Panc1 (cell line): Measurements from ENCODE around the gene KRTAP5-1. TPM values are rescaled to one million over a fixed set of nuclear protein-coding genes. Genes with fewer than 3 reads are reported as not detected.

Experiments
- ATAC-seq: fragments of 200-7000 bp; cut with Tn5 transposase; 2 replicates; pipeline ENCODE4 v1.9.1; 2020; ENCODE audit warnings: mild to moderate bottlenecking, moderate library complexity
- BruUV-seq: library from RNA; stranded (reverse); fragments of 400-500 nt; replicated peaks from 2 replicates; lab custom pipeline; 2021; lab: Mats Ljungman, UMichigan
- CTCF ChIA-PET: fragments of 300-600 bp; sonication (Branson Sonifier 250); formaldehyde crosslinking; loops from one replicate; lab custom pipeline; 2022; ENCODE audit warnings: antibody characterized with exemption; lab: Charles Lee
- POLR2A ChIA-PET: fragments of 300-600 bp; sonication (Branson Sonifier 250); formaldehyde crosslinking; loops from one replicate; lab custom pipeline; 2022; ENCODE audit warnings: antibody characterized with exemption; lab: Charles Lee
- DNase-seq: peaks from one replicate; pipeline ENCODE4 v3.0.0-alpha.2; 2010; ENCODE audit warnings: low read depth, low spot score
- H3K27ac ChIP-seq: 2 replicates; pipeline ENCODE4 v1.5.1; 2011; ENCODE audit warnings: mild to moderate bottlenecking, low read length, inconsistent platforms
- H3K27me3 ChIP-seq: fragments of 200-500 bp; sonication (Bioruptor generic); 2 replicates; pipeline ENCODE4 v1.6.0; 2014; ENCODE audit warnings: low read length, inconsistent platforms; ENCODE audit not compliant: control insufficient read depth, insufficient read depth
- H3K36me3 ChIP-seq: fragments of 200-500 bp; sonication (Bioruptor generic); 2 replicates; pipeline ENCODE4 v1.5.1; 2014; ENCODE audit warnings: inconsistent platforms, mild to moderate bottlenecking, low read length, moderate library complexity; ENCODE audit not compliant: control insufficient read depth, insufficient read depth
- H3K4me1 ChIP-seq: 2 replicates; pipeline ENCODE4 v1.5.1; 2011; ENCODE audit warnings: inconsistent platforms, mild to moderate bottlenecking, low read length, moderate library complexity; ENCODE audit not compliant: control insufficient read depth, insufficient read depth
- H3K4me3 ChIP-seq, 2 experiments: 2 replicates each; pipeline ENCODE4 v1.5.1; 2011 to 2012; ENCODE audit warnings: low read depth in 2 of 2, low read length in 2 of 2, mild to moderate bottlenecking in 2 of 2, inconsistent platforms in 1 of 2, moderate library complexity in 1 of 2
- H3K9me3 ChIP-seq: fragments of 200-500 bp; sonication (Bioruptor generic); 2 replicates; pipeline ENCODE4 v1.5.1; 2014; ENCODE audit warnings: low read depth, mild to moderate bottlenecking, inconsistent platforms, low read length, moderate library complexity; ENCODE audit not compliant: control insufficient read depth, insufficient read depth
- CTCF ChIP-seq: fragments of 450-650 bp; IDR thresholded peaks from 2 replicates; pipeline ENCODE4 v1.5.1; 2017; ENCODE audit warnings: mild to moderate bottlenecking
- POLR2AphosphoS5 ChIP-seq: IDR thresholded peaks from 2 replicates; pipeline ENCODE4 v1.6.1; 2012; ENCODE audit warnings: mild to moderate bottlenecking, low read depth, low read length, moderate library complexity
- REST ChIP-seq, 2 experiments: IDR thresholded peaks; 2 replicates each; pipeline ENCODE4 v1.6.1; 2011 to 2012; ENCODE audit warnings: low read depth in 2 of 2, control low read depth in 1 of 2, low read length in 1 of 2, mild to moderate bottlenecking in 1 of 2, moderate library complexity in 1 of 2; ENCODE audit not compliant: insufficient read depth in 1 of 2
- SIN3A ChIP-seq: IDR thresholded peaks from 2 replicates; pipeline ENCODE4 v1.6.1; 2012; ENCODE audit warnings: low read depth, mild to moderate bottlenecking, low read length, moderate library complexity, borderline replicate concordance; ENCODE audit not compliant: insufficient read depth
- TCF7L2 ChIP-seq: IDR thresholded peaks from 2 replicates; pipeline ENCODE4 v1.6.1; 2011; ENCODE audit warnings: mild to moderate bottlenecking, low read depth, low read length, inconsistent platforms
- in situ Hi-C: cut with HindIII; loops from 2 replicates; pipeline ENCODE4 v1.10.0; 2016; ENCODE audit warnings: low sequenced_read_pairs, low pct_unique_long_range_greater_than_20kb
- intact Hi-C: fragments of 100-400 bp; cut with micrococcal nuclease; formaldehyde crosslinking; loops from one replicate; pipeline ENCODE4 v1.10.0; 2022; ENCODE audit not compliant: unreplicated experiment
- total RNA-seq: library from RNA; stranded (reverse); gene quantifications from one replicate; pipeline ENCODE4 v1.2.1, GENCODE V29; 2021; ENCODE audit not compliant: unreplicated experiment

The KRTAP5-1 gene
- total RNA-seq, 1 experiment from 2014 or later: not detected

- no peak overlapping the region for H3K27ac ChIP-seq
- H3K4me3 ChIP-seq: no peak overlapping the region
- no peak for TF ChIP-seq SIN3A
- no peak for TF ChIP-seq CTCF
- no peak for TF ChIP-seq POLR2AphosphoS5
- TF ChIP-seq TCF7L2: no peak
- TF ChIP-seq REST (IDR thresholded peaks at IDR 0.05; ENCODE audit: insufficient read depth in 1 of 2, low read depth in 2 of 2, low read length in 1 of 2): no peak
- ChIA-PET CTCF (interaction anchor here (1.4 kb wide), 1 partner anchor 14 kb away, joined by 10 read pairs; no protein-coding TSS in a partner anchor), POLR2A (no interaction called here)
- no TSS peak for BruUV-seq
- peaks cover 17% of the 10 kb centered on the region for H3K4me1 ChIP-seq
- in situ Hi-C loops (no loop called here), intact Hi-C loops (no loop called here)
- H3K36me3 ChIP-seq: no peaks in the 10 kb centered on the region
- no peaks in the 10 kb centered on the region for H3K27me3 ChIP-seq
- DNase-seq (no peak), ATAC-seq (peak; percentile 25; the same call in 1 of the 2 replicates)
- no peaks in the 10 kb centered on the region for H3K9me3 ChIP-seq
Observed at GRCh38 chr11:1560649-1561251, 24.3 kb downstream of the KRTAP5-1 start.

- ChIA-PET POLR2A (no interaction called here), CTCF (interaction anchor here (0.6 to 1.4 kb wide), 2 partner anchors 12 to 14 kb away, joined by 3 to 10 read pairs; partner anchors contain the start of gene DUSP8)
- Histone ChIP-seq H3K27ac (no peak overlapping the region), H3K9me3 (no peaks in the 10 kb centered on the region), H3K27me3 (no peaks in the 10 kb centered on the region), H3K4me3 (no peak overlapping the region), H3K4me1 (peaks cover 17% of the 10 kb centered on the region), H3K36me3 (no peaks in the 10 kb centered on the region)
- DNase-seq (no peak), ATAC-seq (no peak)
- intact Hi-C loops: no loop called here
- TF ChIP-seq REST (IDR thresholded peaks at IDR 0.05; ENCODE audit: insufficient read depth in 1 of 2, low read depth in 2 of 2, low read length in 1 of 2): no peak
- TF ChIP-seq CTCF: no peak
- no peak for TF ChIP-seq POLR2AphosphoS5
- no peak for TF ChIP-seq SIN3A
- TF ChIP-seq TCF7L2: no peak
- in situ Hi-C loops: no loop called here
- BruUV-seq: no TSS peak
Observed at GRCh38 chr11:1560002-1560648, 25.0 kb downstream of the KRTAP5-1 start.
